GM06990 (cell line): ENCODE results near the gene SDK1.
"Not testable (repeated sequence)": the region's sequence is repeated elsewhere in the genome, so short reads cannot be mapped to it uniquely, and the experiment has no call there.

ENCODE experiments used
- DNase-seq: peaks from one replicate; pipeline ENCODE4 v3.0.0-alpha.2; 2011; ENCODE audit not compliant: insufficient read length; ENCODE audit errors: extremely low read depth
- H3K27me3 ChIP-seq: replicated peaks from 2 replicates; pipeline ENCODE4 v1.6.0; 2011; ENCODE audit warnings: low read length; ENCODE audit not compliant: control insufficient read depth, insufficient read depth
- H3K36me3 ChIP-seq: 2 replicates; pipeline ENCODE4 v1.5.1; 2011; ENCODE audit warnings: low read length; ENCODE audit not compliant: control insufficient read depth, insufficient read depth
- H3K4me3 ChIP-seq: replicated peaks from 2 replicates; pipeline ENCODE4 v1.5.1; 2011; ENCODE audit warnings: low read depth, mild to moderate bottlenecking, control low read depth, low read length
- CTCF ChIP-seq: IDR thresholded peaks from 2 replicates; pipeline ENCODE4 v1.5.1; 2011; ENCODE audit warnings: low read length, control low read depth, mild to moderate bottlenecking, inconsistent platforms; ENCODE audit not compliant: insufficient read depth, poor library complexity, severe bottlenecking

The SDK1 gene

GRCh38 chr7:4091767-4092166 is 790.7 kb downstream of the SDK1 start:
- DNase-seq, result no peak
- H3K36me3 ChIP-seq, result no peaks in the 10 kb centered on the region
- no peak overlapping the region for H3K4me3 ChIP-seq
- H3K27me3 ChIP-seq, result no peaks in the 10 kb centered on the region
- TF ChIP-seq CTCF, result no peak

- Histone ChIP-seq H3K4me3 (no peak overlapping the region), H3K36me3 (no peaks in the 10 kb centered on the region), H3K27me3 (no peaks in the 10 kb centered on the region)
- TF ChIP-seq CTCF, result no peak
- DNase-seq, result no peak
Observed at GRCh38 chr7:4093035-4093434, 792.0 kb downstream of the SDK1 start.

GRCh38 chr7:4093483-4093882 is 792.4 kb downstream of the SDK1 start:
- H3K4me3 ChIP-seq, result no peak overlapping the region
- no peak for TF ChIP-seq CTCF
- H3K27me3 ChIP-seq, result no peaks in the 10 kb centered on the region
- DNase-seq, result no peak
- no peaks in the 10 kb centered on the region for H3K36me3 ChIP-seq

GRCh38 chr7:4094158-4094557 is 793.1 kb downstream of the SDK1 start:
- not testable (repeated sequence) for H3K4me3 ChIP-seq, H3K27me3 ChIP-seq, H3K36me3 ChIP-seq, DNase-seq

- no peak for TF ChIP-seq CTCF
- no peaks in the 10 kb centered on the region for H3K36me3 ChIP-seq
- no peaks in the 10 kb centered on the region for H3K27me3 ChIP-seq
- H3K4me3 ChIP-seq, result no peak overlapping the region
- DNase-seq, result no peak
Observed at GRCh38 chr7:4097001-4097609, 796.1 kb downstream of the SDK1 start.

GRCh38 chr7:4098169-4098568 is 797.1 kb downstream of the SDK1 start:
- H3K27me3 ChIP-seq, result no peaks in the 10 kb centered on the region
- DNase-seq, result no peak
- no peak overlapping the region for H3K4me3 ChIP-seq
- no peaks in the 10 kb centered on the region for H3K36me3 ChIP-seq
- TF ChIP-seq CTCF, result no peak
